ENCODE data around the gene PITPNC1.

DNA sequence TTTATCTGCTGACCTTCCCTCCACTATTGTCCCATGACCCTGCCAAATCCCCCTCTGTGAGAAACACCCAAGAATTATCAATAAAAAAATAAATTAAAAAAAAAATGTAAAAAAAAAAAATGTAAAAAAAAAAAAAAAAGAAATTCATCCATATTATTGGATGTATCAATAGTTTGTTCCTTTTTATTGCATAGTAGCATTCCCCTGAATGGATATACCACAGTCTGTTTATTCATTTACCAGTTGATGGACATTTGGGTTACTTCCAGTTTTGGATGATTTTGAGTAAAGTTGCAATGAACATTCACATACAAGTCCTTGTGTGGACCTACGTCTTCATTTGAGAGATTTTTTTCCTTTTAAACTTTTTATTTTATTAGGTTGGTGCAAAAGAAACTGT lies 94.0 kb downstream of the PITPNC1 start:
- TF ChIP-seq, protein P1, sequence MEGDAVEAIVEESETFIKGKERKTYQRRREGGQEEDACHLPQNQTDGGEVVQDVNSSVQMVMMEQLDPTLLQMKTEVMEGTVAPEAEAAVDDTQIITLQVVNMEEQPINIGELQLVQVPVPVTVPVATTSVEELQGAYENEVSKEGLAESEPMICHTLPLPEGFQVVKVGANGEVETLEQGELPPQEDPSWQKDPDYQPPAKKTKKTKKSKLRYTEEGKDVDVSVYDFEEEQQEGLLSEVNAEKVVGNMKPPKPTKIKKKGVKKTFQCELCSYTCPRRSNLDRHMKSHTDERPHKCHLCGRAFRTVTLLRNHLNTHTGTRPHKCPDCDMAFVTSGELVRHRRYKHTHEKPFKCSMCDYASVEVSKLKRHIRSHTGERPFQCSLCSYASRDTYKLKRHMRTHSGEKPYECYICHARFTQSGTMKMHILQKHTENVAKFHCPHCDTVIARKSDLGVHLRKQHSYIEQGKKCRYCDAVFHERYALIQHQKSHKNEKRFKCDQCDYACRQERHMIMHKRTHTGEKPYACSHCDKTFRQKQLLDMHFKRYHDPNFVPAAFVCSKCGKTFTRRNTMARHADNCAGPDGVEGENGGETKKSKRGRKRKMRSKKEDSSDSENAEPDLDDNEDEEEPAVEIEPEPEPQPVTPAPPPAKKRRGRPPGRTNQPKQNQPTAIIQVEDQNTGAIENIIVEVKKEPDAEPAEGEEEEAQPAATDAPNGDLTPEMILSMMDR (IDR thresholded peaks at IDR 0.05; ENCODE audit: low read length) = no peak
- no peak for TF ChIP-seq EZH2phosphoT487 (IDR thresholded peaks at IDR 0.05; ENCODE audit: low read length)
